ENCODE measurements around the gene ERVFRD-1. TPM values are rescaled to one million over a fixed set of nuclear protein-coding genes. Genes with fewer than 3 reads are reported as not detected.

ERVFRD-1 gene
- total and polyA plus RNA-seq, 2 of the 13 experiments (the other 11 are each of a cell fraction or from before 2014, with no cell fraction given) = not detected

GRCh38 chr6:11152581-11152980, 41.1 kb upstream of the ERVFRD-1 start:
- H3K9ac ChIP-seq (ENCODE audit: insufficient read depth, low read depth, low read length) = no peak overlapping the region
- H3K36me3 ChIP-seq (replicated peaks in 1 of 2; ENCODE audit: control insufficient read depth in 1 of 2, insufficient read depth in 2 of 2, low read length in 2 of 2) = no peaks in the 10 kb centered on the region
- intact Hi-C loops (cut with micrococcal nuclease; ENCODE audit: unreplicated experiment) = no loop called here
- FAIRE-seq (no peak), ATAC-seq (no peak), DNase-seq (ENCODE audit: low spot score) (no peak)
- no peaks in the 10 kb centered on the region for H3K4me1 ChIP-seq (ENCODE audit: insufficient read depth, low read length)
- no peak overlapping the region for H3K4me3 ChIP-seq (replicated peaks in 1 of 3; ENCODE audit: insufficient read depth in 1 of 3, low read depth in 2 of 3, low read length in 3 of 3)
- BruUV-seq (replicated peaks) = no TSS peak
- no peak overlapping the region for H3K4me2 ChIP-seq (ENCODE audit: low read depth, low read length)
- ChIA-PET CTCF (ENCODE audit: low intra/inter-chr PET ratio, low total read pairs) (no interaction called here), POLR2A (no interaction called here)
- H3K79me2 ChIP-seq (ENCODE audit: insufficient read depth, low read length) = no peaks in the 10 kb centered on the region
- H4K20me1 ChIP-seq (ENCODE audit: insufficient read depth, low read length) = no peaks in the 10 kb centered on the region
- H2AFZ ChIP-seq (ENCODE audit: low read length) = no peak overlapping the region
- H3K27me3 ChIP-seq (ENCODE audit: control insufficient read depth in 1 of 2, insufficient read depth in 2 of 2, low read length in 2 of 2) = no peaks in the 10 kb centered on the region
- H3K9me3 ChIP-seq (ENCODE audit: low read length) = no peaks in the 10 kb centered on the region
- H3K27ac ChIP-seq (ENCODE audit: extremely low read length, insufficient read depth, low read length) = no peak overlapping the region
- in situ Hi-C loops (cut with HindIII; ENCODE audit: extremely low pct_ligation_motif_present, low pct_unique_long_range_greater_than_20kb) = no loop called here
- no peak for TF ChIP-seq JUN (CRISPR knock-in tag; IDR thresholded peaks at IDR 0.05)
- TF ChIP-seq ZNF33B (CRISPR knock-in tag; IDR thresholded peaks at IDR 0.05) = no peak
- TF ChIP-seq RBFOX2 (IDR thresholded peaks at IDR 0.05; ENCODE audit: low read depth, low read length) = no peak
- TF ChIP-seq DPF2 (CRISPR knock-in tag; IDR thresholded peaks at IDR 0.05; ENCODE audit: borderline replicate concordance, low read depth) = no peak
- TF ChIP-seq ONECUT2 (CRISPR knock-in tag; IDR thresholded peaks at IDR 0.05) = no peak

- no peak for TF ChIP-seq HOXA3 (CRISPR knock-in tag; IDR thresholded peaks at IDR 0.05)
- TF ChIP-seq SALL1 (CRISPR knock-in tag; IDR thresholded peaks at IDR 0.05) = no peak
- no peak for TF ChIP-seq RNF2 (conservative IDR thresholded peaks at IDR 0.05; ENCODE audit: low read depth)
- no peak for TF ChIP-seq ZSCAN21 (CRISPR knock-in tag; IDR thresholded peaks at IDR 0.05; ENCODE audit: borderline replicate concordance)
- no peak for TF ChIP-seq RARA (CRISPR knock-in tag; IDR thresholded peaks at IDR 0.05)
- no peak for TF ChIP-seq ZNF180 (CRISPR knock-in tag; IDR thresholded peaks at IDR 0.05; ENCODE audit: borderline replicate concordance, low read depth)
- no peak for TF ChIP-seq POGZ (CRISPR knock-in tag; IDR thresholded peaks at IDR 0.05)
- no peak for TF ChIP-seq ZBTB39 (CRISPR knock-in tag; IDR thresholded peaks at IDR 0.05)
- TF ChIP-seq ZNF597 (CRISPR knock-in tag; IDR thresholded peaks at IDR 0.05) = no peak
- no peak for TF ChIP-seq HNRNPK (IDR thresholded peaks at IDR 0.05; ENCODE audit: low read depth, low read length, poor library complexity, severe bottlenecking)
- no peak for TF ChIP-seq JUNB (CRISPR knock-in tag; IDR thresholded peaks at IDR 0.05; ENCODE audit: borderline replicate concordance)
- no peak for DNase-seq (ENCODE audit: low spot score)
- Histone ChIP-seq H3K4me1 (ENCODE audit: insufficient read depth, low read length) (no peaks in the 10 kb centered on the region), H3K9me3 (ENCODE audit: low read length) (no peaks in the 10 kb centered on the region), H3K27ac (ENCODE audit: extremely low read length, insufficient read depth, low read length) (no peak overlapping the region), H3K79me2 (ENCODE audit: insufficient read depth, low read length) (no peaks in the 10 kb centered on the region), H2AFZ (ENCODE audit: low read length) (no peak overlapping the region), H4K20me1 (ENCODE audit: insufficient read depth, low read length) (no peaks in the 10 kb centered on the region), H3K9ac (ENCODE audit: insufficient read depth, low read depth, low read length) (no peak overlapping the region), H3K4me3 (replicated peaks in 1 of 3; ENCODE audit: insufficient read depth in 1 of 3, low read depth in 2 of 3, low read length in 3 of 3) (no peak overlapping the region), H3K27me3 (ENCODE audit: control insufficient read depth in 1 of 2, insufficient read depth in 2 of 2, low read length in 2 of 2) (no peaks in the 10 kb centered on the region), H3K36me3 (replicated peaks in 1 of 2; ENCODE audit: control insufficient read depth in 1 of 2, insufficient read depth in 2 of 2, low read length in 2 of 2) (no peaks in the 10 kb centered on the region), H3K4me2 (ENCODE audit: low read depth, low read length) (no peak overlapping the region)
- no peak for ATAC-seq
- FAIRE-seq = no peak
- POLR2A ChIA-PET = no interaction called here
- BruUV-seq (replicated peaks) = no TSS peak
- CTCF ChIA-PET (ENCODE audit: low intra/inter-chr PET ratio, low total read pairs) = no interaction called here
- in situ Hi-C loops (cut with HindIII; ENCODE audit: extremely low pct_ligation_motif_present, low pct_unique_long_range_greater_than_20kb) (no loop called here), intact Hi-C loops (cut with micrococcal nuclease; ENCODE audit: unreplicated experiment) (no loop called here)
- WGBS (ENCODE audit: low lambda C conversion rate) = 96% methylated on average over 1 of the region's 1 CpG
Measured at GRCh38 chr6:11151488-11151887, 40.0 kb upstream of the ERVFRD-1 start.

Measured in HepG2 (cell line).